Activated naive CD4-positive, alpha-beta T cell (primary cell): ENCODE results near the gene ERAP2.
"Not testable (repeated sequence)": the region's sequence is repeated elsewhere in the genome, so short reads cannot be mapped to it uniquely, and the experiment has no call there.

ENCODE experiments used
- DNase-seq, 4 experiments: peaks; one replicate each; lab custom pipeline; 2025; lab: John Stamatoyannopoulos, UW

Gene ERAP2

GRCh38 chr5:96863114-96863513, 13.2 kb upstream of the ERAP2 start:
- no peak for DNase-seq

- DNase-seq, result no peak
Measured at GRCh38 chr5:96863949-96864584, 12.2 kb upstream of the ERAP2 start.

- no peak for DNase-seq
Measured at GRCh38 chr5:96864922-96865530, 11.3 kb upstream of the ERAP2 start.

- DNase-seq, result no peak
Measured at GRCh38 chr5:96868603-96869371, 7.5 kb upstream of the ERAP2 start.

GRCh38 chr5:96869372-96869641, 7.0 kb upstream of the ERAP2 start:
- DNase-seq, result no peak

GRCh38 chr5:96870094-96871026, 5.9 kb upstream of the ERAP2 start:
- no peak for DNase-seq

- no peak for DNase-seq
Measured at GRCh38 chr5:96871027-96871399, 5.3 kb upstream of the ERAP2 start.

- no peak for DNase-seq
Measured at GRCh38 chr5:96871686-96872085, 4.6 kb upstream of the ERAP2 start.

- DNase-seq, result no peak
Measured at GRCh38 chr5:96873449-96873848, 2.9 kb upstream of the ERAP2 start.

GRCh38 chr5:96874631-96875030, 1.7 kb upstream of the ERAP2 start:
- DNase-seq, result no peak

GRCh38 chr5:96875791-96876291, 459 bp upstream of the ERAP2 start:
- DNase-seq, result no peak

- not testable (repeated sequence) for DNase-seq
Measured at GRCh38 chr5:96876977-96877469, 723 bp downstream of the ERAP2 start.

- no peak for DNase-seq
Measured at GRCh38 chr5:96879665-96880064, 3.4 kb downstream of the ERAP2 start.

GRCh38 chr5:96880444-96881164, 4.3 kb downstream of the ERAP2 start:
- no peak for DNase-seq

GRCh38 chr5:96881511-96882115, 5.3 kb downstream of the ERAP2 start:
- DNase-seq, result no peak

GRCh38 chr5:96883871-96884270, 7.6 kb downstream of the ERAP2 start:
- DNase-seq, result no peak

- DNase-seq, result no peak
Measured at GRCh38 chr5:96884995-96885394, 8.7 kb downstream of the ERAP2 start.

GRCh38 chr5:96885518-96886338, 9.4 kb downstream of the ERAP2 start:
- DNase-seq, result no peak

- DNase-seq, result no peak
Measured at GRCh38 chr5:96893342-96893741, 17.0 kb downstream of the ERAP2 start.

- no peak for DNase-seq
Measured at GRCh38 chr5:96896276-96896675, 20.0 kb downstream of the ERAP2 start.
